Stimulated activated CD8-positive, alpha-beta memory T cell treated with anti-CD3 and anti-CD28 coated beads, Interleukin-2, amount 100 ng/mL, for 1 hour (primary cell): ENCODE data around the gene IQCB1.
"Not testable (repeated sequence)": the region's sequence is repeated elsewhere in the genome, so short reads cannot be mapped to it uniquely, and the experiment has no call there.

ENCODE experiments used
- DNase-seq, 2 donors: peaks; one replicate each; pipeline ENCODE4 v3.0.0-alpha.2; 2020; ENCODE audit warnings: low read depth in 2 of 2

IQCB1 gene, protein sequence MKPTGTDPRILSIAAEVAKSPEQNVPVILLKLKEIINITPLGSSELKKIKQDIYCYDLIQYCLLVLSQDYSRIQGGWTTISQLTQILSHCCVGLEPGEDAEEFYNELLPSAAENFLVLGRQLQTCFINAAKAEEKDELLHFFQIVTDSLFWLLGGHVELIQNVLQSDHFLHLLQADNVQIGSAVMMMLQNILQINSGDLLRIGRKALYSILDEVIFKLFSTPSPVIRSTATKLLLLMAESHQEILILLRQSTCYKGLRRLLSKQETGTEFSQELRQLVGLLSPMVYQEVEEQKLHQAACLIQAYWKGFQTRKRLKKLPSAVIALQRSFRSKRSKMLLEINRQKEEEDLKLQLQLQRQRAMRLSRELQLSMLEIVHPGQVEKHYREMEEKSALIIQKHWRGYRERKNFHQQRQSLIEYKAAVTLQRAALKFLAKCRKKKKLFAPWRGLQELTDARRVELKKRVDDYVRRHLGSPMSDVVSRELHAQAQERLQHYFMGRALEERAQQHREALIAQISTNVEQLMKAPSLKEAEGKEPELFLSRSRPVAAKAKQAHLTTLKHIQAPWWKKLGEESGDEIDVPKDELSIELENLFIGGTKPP

DNA sequence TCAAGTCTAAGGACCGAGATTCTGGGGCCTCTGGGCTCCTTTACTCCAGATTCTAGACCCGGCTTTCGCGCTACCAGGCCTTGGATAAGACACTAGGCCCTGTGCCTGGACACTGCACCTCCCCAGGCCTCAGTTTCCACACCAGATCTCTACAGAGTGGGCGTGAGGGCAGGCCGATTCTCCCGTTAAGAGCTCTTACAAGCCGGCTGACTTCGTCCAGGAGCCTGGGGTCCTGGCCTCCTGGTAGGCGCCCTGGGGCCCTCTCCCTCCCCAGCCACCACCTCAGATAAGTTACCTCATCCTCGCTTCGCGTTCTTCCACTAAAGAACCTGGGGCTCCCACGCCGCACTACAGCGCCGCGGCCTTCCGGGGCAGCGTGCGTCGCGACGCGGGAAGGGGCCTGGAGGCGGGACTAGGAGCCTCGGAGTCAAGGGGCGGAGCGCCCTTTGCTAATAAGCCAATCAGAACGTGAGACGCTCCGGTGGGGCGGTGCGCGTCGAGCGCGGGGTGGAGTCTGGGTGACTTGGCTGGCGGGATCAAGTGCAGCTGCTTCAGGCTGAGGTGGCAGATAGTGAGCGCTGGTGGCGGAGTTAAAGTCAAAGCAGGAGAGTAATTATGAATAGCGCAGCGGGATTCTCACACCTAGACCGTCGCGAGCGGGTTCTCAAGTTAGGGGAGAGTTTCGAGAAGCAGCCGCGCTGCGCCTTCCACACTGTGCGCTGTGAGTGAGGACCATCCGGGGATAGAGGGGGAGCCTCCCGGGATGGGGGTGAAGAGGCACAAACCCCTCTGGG lies at the start of gene IQCB1, which contains the start of gene EAF2:
TSS of gene IQCB1 (minus strand) at position 390 of the 794 bp plus-strand sequence. CDS start 6,100 bp downstream, outside the sequence.
TSS of gene EAF2 (plus strand) at position 539 of the 794 bp plus-strand sequence. CDS start at position 616, 77 bp downstream.
- peak; percentile 87 to 88 for DNase-seq

DNA sequence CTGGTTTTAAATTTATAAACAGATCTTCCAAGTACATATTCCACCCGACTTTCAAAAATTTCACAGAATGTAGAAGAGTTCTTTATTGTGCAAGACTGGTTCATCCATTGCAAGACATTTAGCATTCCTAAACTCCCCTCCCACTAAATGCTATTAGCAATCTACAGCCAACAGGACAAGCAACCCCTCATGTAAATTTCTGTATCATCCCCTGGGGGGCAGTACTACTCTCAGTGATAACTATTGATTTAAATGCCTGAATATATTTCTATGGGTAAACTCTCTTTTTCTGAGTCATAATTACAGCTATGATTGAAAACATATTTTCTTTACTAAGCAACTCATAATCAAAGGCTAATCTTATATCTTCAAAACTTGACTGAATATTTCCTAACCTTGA lies 48.6 kb upstream of the IQCB1 start:
- DNase-seq, result no peak

DNA sequence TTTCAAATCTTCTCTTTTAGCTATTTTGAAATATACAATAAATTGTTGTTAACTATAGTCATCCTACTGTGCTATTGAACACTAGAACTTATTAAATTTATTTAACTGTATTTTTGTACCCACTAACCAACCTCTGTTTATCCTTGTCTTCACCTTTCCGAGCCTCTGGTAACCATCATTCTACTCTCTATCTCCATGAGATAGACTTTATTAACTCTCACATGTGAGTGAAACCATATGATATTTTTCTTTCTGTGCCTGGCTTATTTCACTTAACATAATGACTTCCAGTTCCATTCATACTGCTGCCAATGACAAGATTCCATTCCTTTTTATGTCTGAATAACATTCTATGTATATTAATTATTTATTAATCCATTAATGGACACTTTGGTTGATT lies 43.6 kb upstream of the IQCB1 start:
- no peak for DNase-seq

DNA sequence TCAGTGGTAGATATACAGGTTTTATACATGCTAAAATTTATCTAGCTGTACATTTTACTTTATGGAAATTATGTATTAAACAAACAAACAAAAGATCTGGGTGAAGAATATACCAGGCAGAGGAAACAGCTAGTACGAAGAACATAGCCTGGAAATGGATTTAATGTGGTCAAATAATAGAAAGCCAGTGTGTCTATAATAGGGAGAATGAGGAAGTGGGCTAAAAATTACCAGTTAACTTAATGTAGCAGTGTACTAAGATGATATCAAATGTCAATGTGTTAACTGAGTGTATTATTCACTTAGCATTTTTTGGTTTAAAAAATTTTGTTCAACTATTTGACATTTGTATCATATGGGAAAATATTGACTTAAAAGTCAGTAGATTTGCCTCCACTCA lies 36.6 kb upstream of the IQCB1 start:
- no peak for DNase-seq

DNA sequence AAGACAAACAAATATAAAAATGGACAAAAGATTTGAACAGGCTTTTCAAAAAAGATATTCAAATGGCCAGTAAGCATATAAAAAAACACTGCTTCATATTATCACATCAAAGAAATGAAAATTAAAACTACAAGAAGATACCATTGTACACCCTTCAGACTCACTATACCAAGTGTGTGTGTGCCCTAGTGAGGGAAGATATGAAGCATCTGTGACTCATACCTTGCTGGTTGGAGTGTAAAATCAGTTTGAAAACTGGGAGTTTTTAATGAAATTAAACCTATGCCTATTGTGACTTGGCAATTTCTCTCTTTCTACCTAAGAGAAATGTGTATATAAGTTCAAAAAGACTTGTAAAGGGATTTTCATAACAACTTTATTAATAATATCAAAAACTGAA lies 35.9 kb upstream of the IQCB1 start:
- no peak for DNase-seq

DNA sequence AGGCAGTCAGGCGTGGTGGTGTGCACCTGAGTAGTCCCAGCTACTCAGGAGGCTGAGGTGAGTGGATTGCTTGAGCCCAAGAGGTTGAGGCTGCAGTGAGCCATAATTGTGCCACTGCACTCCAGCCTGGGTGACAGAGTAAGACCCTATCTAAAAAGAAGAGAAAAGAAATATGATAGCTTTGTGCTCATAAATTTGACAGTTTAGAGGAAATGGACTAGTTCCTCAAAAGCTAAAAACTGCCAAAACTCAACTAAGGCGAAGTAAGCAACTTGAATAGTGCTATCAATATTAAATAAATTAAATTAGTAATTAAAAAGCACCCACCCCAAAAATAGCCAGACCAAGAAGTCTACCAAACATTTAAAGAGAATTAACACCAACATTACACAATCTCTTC lies 34.9 kb upstream of the IQCB1 start:
- no peak for DNase-seq

DNA sequence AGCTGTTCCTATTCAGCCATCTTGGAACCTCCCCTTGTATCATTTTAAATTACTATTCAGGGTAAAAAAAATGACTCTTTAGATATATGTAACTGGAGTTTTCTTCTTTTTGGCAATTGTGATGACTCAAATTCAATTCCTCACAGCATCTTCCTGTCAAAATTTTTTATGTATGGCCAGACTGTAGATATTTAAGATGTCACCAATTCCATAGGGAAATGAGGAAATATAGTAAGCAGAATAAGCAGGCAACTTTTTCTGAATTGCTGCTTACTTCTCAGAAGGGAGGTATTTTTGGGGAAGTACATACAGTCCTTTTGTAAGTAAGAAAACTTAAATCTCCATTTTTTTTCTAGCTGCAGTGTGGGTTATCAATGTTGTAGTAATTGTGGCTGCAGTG lies 28.9 kb upstream of the IQCB1 start:
- DNase-seq, result no peak

DNA sequence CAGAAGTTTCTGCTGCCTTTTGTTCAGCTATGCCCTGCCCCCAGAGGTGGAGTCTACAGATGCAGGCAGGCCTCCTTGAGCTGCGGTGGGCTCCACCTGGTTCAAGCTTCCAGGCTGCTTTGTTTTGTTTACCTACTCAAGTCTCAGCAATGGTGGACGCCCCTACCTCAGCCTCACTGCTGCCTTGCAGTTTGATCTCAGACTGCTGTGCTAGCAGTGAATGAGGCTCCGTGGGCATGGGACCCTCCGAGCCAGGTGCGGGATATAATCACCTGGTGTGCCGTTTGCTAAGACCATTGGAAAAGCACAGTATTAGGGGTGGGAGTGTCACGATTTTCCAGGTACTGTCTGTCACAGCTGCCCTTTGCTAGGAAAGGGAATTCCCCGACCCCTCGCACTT lies 28.4 kb upstream of the IQCB1 start:
- DNase-seq, result not testable (repeated sequence)

DNA sequence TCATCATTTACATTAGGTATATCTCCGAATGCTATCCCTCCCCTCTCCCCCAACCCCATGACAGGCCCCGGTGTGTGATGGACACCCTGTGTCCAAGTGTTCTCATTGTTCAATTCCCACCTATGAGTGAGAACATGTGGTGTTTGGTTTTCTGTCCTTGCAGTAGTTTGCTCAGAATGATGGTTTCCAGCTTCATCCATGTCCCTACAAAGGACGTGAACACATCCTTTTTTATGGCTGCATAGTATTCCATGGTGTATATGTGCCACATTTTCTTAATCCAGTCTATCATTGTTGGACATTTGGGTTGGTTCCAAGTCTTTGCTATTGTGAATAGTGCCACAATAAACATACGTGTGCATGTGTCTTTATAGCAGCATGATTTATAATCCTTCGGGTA lies 22.9 kb upstream of the IQCB1 start:
- not testable (repeated sequence) for DNase-seq

DNA sequence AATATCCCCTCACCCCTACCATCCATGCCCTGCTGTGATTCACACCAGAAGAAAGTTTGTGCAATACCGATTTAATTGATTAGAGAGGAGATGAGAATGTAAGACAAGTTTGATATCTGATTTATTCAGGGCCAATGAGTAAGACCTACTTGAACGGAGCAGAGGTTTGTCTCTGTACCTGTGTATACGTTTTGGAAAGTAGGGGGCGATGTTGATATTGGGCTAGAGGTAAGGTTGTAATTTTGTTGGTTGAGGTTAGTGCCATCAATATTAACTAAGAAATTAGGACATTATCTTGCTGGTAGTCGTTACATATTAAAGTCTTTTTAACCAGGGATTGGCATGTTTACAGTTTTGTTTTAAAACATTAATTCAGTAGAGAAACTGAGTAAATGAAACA lies 20.7 kb upstream of the IQCB1 start:
- no peak for DNase-seq

DNA sequence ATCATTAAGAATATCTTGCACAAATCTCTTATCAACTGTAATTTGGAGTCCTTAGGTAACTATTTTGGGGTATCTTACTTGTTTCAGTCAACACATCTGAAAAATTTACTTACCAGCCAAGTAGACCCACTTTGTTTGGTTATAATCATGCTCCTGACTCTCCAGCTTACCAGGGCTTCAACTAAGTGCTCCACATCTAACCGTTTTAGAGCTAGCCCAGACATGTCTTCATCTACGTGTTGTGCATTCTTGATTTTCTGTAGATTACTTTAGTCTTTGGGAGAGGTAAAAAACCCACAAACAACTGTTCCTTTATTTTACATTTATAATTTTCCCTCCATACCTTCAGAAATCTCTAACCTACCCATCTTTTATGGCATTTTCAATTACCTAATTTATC lies 17.4 kb upstream of the IQCB1 start:
- no peak for DNase-seq

DNA sequence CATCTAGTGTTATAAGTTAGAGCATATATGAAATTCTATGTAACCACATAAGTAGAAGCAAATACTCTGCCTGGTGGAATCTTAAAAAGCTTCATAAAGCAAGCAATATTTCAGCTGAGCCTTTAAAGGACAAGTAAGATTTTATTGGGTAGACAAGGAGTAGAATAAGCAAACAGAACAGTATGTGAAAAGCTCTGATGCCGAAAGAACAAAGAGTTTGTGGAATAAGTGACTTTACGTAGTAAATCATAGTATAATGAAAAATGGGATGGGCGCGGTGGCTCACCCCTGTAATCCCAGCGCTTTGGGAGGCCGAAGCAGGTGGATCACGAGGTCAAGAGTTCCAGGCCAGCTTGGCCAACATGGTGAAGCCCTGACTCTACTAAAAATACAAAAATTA lies 10.0 kb upstream of the IQCB1 start:
- DNase-seq, result no peak

DNA sequence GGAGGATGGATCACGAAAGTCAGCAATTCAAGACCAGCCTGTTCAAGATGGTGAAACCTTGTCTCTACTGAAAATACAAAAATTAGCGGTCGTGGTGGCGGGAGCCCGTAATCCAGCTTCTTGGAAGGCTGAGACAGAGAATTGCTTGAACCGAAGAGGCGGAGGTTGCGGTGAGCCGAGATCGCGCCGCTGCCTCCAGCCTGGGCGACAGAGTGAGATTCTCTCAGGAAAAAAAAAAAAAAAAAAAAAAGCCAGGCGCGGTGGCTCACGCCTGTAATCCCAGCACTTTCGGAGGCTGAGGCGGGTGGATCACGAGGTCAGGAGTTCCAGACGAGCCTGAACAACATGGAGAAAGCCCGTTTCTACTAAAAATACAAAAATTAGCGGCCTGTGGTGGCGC lies 5.1 kb upstream of the IQCB1 start:
- no peak for DNase-seq

DNA sequence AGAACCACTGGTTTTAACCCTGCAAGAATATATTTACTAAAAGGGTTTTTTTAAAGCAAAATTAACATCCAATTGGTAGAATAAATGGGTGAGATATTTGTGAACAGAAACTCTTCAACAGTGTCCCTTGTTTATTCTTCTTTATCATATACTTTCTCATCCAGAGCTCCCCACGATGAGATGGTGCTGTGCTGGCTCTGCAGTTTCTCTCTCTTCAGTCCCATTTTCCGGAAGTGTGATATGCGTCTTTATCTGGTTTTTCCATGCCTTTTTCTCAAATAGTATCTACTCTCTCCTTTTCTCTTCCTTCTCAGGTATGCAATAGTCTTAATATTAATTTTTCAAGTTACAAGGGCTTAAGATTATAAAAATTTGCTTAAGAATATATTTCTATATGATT lies 1.6 kb upstream of the IQCB1 start:
- DNase-seq, result no peak

DNA sequence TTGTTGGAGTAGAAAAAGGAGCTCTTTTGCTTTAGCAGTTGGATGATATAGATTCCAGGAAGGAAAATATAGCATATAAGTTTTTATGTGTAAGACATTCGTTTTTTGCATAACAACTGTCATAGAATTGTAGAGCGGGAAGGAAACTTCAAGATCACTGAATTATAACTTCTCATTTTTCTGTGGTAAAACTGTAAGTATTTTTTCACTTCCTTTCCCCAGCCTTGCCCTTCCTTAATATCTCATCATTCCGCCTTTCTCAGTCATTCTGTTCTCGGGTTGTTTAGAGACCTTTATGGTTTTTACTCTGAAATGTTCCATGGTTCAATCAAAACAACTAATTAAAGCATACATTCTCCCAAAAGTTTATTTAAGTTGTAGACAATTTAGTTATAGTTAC lies 1.2 kb upstream of the IQCB1 start:
- DNase-seq, result no peak

DNA sequence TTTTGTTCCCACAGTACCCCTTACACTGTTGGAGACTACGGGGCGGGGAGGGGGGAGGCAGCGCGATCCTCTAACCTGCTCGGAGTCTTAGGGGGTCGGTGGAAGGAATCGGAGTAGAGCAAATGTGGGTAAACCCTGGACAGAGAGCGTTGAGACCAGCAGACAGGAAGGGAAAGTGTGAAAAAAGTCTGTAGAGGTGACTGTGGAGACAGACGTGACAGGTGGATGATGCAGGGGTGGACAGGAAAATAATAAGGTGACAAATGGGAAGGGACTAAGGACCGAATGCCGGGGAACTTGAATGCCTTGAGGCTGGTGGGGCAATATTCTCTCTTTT lies 573 bp upstream of the IQCB1 start:
- DNase-seq, result no peak

DNA sequence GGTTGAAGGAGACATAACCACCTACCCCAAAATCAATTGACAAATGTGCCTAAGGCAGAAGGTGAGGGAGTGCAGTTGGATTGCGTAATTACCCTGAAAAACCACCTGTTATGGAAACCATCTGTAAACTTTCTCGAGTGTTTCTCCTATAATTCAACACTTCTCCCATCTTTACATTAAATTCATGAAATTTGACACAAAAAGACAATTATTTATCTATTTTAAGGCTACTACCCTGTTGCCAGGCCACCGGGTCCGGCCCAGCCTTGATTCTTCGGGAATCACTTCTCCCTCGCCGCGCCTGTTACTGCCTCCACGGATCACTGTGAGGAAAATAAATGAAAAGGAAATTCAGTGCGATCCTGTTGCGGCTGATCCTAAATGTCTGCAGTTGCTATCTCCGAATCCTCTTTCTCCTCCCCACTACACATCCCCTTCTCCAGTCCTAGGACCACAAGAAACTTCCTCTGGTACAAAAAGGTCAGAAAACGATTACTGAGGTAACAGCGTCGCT lies 646 bp downstream of the IQCB1 start:
- no peak for DNase-seq

DNA sequence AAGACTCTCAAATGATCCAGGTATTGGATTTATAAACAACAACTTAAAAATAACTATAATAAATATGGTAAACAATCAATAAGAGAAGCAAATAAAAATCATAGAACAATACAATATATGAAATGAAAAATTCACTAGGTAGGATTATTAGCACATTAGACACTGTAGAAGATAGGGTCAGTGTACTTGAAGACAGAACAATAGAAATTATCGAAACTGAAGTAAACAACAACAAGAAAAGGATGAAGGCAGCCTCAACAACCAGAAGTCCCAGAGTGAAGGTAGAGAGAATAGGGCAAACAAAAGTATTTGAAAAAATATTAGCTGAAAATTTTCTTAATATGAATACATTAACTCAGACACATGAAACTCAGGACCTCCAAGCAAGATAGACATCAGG lies 11.9 kb downstream of the IQCB1 start:
- DNase-seq, result no peak

DNA sequence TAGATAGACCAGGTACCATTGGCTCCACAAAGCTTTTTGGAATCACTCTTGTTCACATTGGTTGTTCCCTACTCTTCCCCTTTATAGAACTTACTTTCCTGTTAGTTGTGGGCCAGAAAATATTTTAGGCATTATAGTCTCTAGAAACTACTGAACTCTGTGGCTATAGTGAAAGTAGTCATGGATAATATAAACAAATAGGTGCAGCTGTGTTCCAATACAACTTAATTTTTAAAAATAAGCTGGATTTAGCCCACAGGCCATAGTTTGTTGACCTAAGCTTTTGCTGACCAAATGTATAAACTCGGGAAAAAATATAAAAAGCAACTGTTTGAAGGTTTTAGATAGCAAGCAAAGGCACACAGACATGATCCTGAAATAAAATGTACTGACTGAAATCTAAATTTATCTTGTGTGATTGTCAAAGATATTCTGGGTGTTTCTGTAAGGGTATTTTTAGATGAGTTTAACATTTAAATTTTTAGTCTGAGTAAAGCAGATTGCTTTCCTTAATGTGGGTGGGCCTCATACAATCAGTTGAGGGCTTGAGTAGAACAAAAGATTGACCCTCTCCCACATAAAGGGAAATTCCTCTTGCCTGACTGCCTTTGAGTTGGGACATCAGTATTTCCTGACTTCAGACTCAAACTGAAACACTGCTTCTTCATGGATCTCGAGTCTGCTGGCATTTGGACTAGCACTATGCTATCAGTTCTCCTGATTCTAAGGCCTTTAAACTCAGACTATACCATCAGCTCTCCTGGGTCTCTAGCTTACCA lies 13.2 kb downstream of the IQCB1 start:
- no peak for DNase-seq

DNA sequence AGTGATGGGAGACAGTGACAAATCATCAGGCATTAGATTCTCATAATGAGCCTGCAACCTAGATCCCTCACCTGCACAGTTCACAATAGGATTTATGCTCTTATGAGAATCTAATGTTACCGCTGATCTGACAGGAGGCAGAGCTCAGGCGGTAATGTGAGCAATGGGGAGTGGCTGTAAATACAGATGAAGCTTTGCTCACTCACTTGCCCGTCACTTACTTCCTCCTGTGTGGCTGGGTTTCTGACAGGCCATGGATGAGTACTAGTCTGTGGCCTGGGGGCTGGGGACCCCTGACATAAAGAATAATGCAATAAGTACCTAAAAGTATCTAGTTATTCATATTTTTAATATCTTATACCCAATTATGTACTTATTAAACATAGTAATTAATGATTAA lies 15.6 kb downstream of the IQCB1 start:
- no peak for DNase-seq

DNA sequence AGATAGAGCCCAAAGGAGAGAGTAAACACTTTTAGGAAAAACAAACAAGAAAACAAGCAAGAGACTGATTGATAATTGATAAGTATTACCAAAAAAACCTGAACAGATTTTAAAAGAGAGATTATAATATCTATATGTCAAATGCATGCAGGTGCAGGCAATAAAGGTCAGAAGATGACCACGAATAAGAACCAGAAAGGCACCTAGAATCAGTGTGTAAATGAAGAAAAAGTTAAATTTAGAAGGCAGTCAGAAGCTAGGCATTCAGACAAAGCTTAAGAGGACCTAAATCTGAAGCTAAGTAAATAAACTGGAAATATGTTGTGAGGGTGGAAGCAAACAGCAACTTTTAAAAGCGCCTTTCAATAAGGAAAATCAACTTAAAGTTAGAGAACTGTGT lies 16.3 kb downstream of the IQCB1 start:
- no peak for DNase-seq

DNA sequence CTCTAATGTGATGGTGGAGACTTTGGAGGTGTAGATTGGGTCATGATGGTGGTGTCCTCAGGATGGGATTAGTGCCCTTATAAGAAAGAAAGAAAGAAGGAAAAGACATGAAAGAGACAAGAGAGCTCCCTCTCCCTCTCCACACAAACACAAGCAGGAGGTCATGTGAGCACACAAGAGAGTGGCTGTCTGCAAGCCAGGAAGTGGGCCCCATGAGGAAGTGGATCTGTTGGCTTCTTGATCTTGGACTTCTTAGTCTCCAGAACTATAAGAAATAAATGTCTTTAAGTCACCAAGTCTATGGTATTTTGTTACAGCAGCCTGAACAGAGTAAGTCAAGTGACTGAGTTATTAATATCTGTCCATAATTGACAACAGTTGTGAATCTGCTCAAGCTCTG lies 17.1 kb downstream of the IQCB1 start:
- DNase-seq, result no peak
